Fibroblast of skin of left quadriceps (primary cell): Measurements from ENCODE around the gene CBLL2.
"Not testable (repeated sequence)": the region's sequence is repeated elsewhere in the genome, so short reads cannot be mapped to it uniquely, and the experiment has no call there.

Experiments used
- DNase-seq, 2 experiments: peaks; one replicate each; pipeline ENCODE4 v3.0.0-alpha.2; 2013; ENCODE audit warnings: low read depth in 2 of 2

The CBLL2 gene

GRCh38 chrX:22272613-22273012 lies at the start of gene CBLL2:
Gene CBLL2, plus strand, starts transcription at chrX:22272913. Its CDS starts 79 bp downstream, at chrX:22272992.
- no peak for DNase-seq

GRCh38 chrX:22234380-22234779 lies 38.3 kb upstream of the CBLL2 start:
- DNase-seq, result no peak

GRCh38 chrX:22237479-22237878 lies 35.2 kb upstream of the CBLL2 start:
- DNase-seq, result no peak

- DNase-seq, result peak; percentile 41 to 55
Measured at GRCh38 chrX:22246620-22247019, 26.1 kb upstream of the CBLL2 start.

- peak; percentile 32 for DNase-seq
Measured at GRCh38 chrX:22247169-22247568, 25.5 kb upstream of the CBLL2 start.

- no peak for DNase-seq
Measured at GRCh38 chrX:22248401-22248800, 24.3 kb upstream of the CBLL2 start.

GRCh38 chrX:22249371-22249770 lies 23.3 kb upstream of the CBLL2 start:
- no peak for DNase-seq

- DNase-seq, result no peak
Measured at GRCh38 chrX:22268706-22269105, 4.0 kb upstream of the CBLL2 start.

GRCh38 chrX:22273714-22274317 lies 1.1 kb downstream of the CBLL2 start:
- DNase-seq, result no peak

- no peak for DNase-seq
Measured at GRCh38 chrX:22276781-22277180, 4.1 kb downstream of the CBLL2 start.

- DNase-seq, result no peak
Measured at GRCh38 chrX:22278375-22278774, 5.7 kb downstream of the CBLL2 start.

GRCh38 chrX:22289209-22289608 lies 16.5 kb downstream of the CBLL2 start:
- DNase-seq, result not testable (repeated sequence)

GRCh38 chrX:22296871-22297270 lies 24.2 kb downstream of the CBLL2 start:
- no peak for DNase-seq

GRCh38 chrX:22300130-22300529 lies 27.4 kb downstream of the CBLL2 start:
- peak; percentile 48 to 51 for DNase-seq

GRCh38 chrX:22310779-22311178 lies 38.1 kb downstream of the CBLL2 start:
- DNase-seq, result no peak

- no peak for DNase-seq
Measured at GRCh38 chrX:22313766-22314165, 41.1 kb downstream of the CBLL2 start.

- DNase-seq, result no peak
Measured at GRCh38 chrX:22314211-22314610, 41.5 kb downstream of the CBLL2 start.

- no peak for DNase-seq
Measured at GRCh38 chrX:22314692-22315091, 42.0 kb downstream of the CBLL2 start.

- DNase-seq, result no peak
Measured at GRCh38 chrX:22315151-22315550, 42.4 kb downstream of the CBLL2 start.

GRCh38 chrX:22320236-22320873 lies 47.6 kb downstream of the CBLL2 start:
- DNase-seq, result no peak

GRCh38 chrX:22323541-22323940 lies 50.8 kb downstream of the CBLL2 start:
- peak in 1 of 2 experiments; percentile 17 for DNase-seq
